Ascending aorta (tissue), 2 donors: ENCODE measurements around the gene ASTN1. TPM values are rescaled to one million over a fixed set of nuclear protein-coding genes. Genes with fewer than 3 reads are reported as not detected.

Source experiments
- DNase-seq, 2 donors: peaks; one replicate each; pipeline ENCODE4 v3.0.0-alpha.2; 2019; ENCODE audit warnings: low spot score in 2 of 2
- H3K27ac ChIP-seq, 2 donors: fragments of 200-600 bp; sonication (generic); one replicate each; pipeline ENCODE4 v1.5.1; 2016 to 2017; ENCODE audit warnings: mild to moderate bottlenecking in 1 of 2
- H3K27me3 ChIP-seq: fragments of 200-600 bp; sonication (generic); one replicate; pipeline ENCODE4 v1.5.1; 2017
- H3K36me3 ChIP-seq, 2 donors: fragments of 200-600 bp; sonication (generic); one replicate each; pipeline ENCODE4 v1.5.1; 2016
- H3K4me1 ChIP-seq, 2 donors: fragments of 200-600 bp; sonication (generic); one replicate each; pipeline ENCODE4 v1.5.1; 2016 to 2017; ENCODE audit warnings: mild to moderate bottlenecking in 1 of 2
- H3K4me3 ChIP-seq, 2 donors: fragments of 200-600 bp; sonication (generic); one replicate each; pipeline ENCODE4 v1.5.1; 2016 to 2017; ENCODE audit warnings: mild to moderate bottlenecking in 1 of 2
- H3K9me3 ChIP-seq, 2 donors: fragments of 200-600 bp; sonication (generic); one replicate each; pipeline ENCODE4 v1.5.1; 2016
- intact Hi-C: fragments of 100-400 bp; cut with DNase I; formaldehyde crosslinking; loops from one replicate; pipeline ENCODE4 v1.15.1; 2023
- total RNA-seq: library from RNA; depleted of rRNA; stranded (reverse); fragments of >200 nt; gene quantifications from one replicate; pipeline ENCODE4 v1.1.0, GENCODE V29; 2016
- TF ChIP-seq, protein P1 (sequence below), 3 experiments: fragments of 200-600 bp in 2 of 3; fragments of 450-650 bp in 1 of 3; sonication (generic) in 2 of 3; IDR thresholded peaks; one replicate each; pipeline ENCODE4 v1.5.1; 2016 to 2019; ENCODE audit warnings: antibody characterized with exemption in 3 of 3, mild to moderate bottlenecking in 1 of 3, moderate library complexity in 1 of 3

Gene ASTN1
- total RNA-seq, 1 donor from 2014 or later: 0.32 TPM

DNA sequence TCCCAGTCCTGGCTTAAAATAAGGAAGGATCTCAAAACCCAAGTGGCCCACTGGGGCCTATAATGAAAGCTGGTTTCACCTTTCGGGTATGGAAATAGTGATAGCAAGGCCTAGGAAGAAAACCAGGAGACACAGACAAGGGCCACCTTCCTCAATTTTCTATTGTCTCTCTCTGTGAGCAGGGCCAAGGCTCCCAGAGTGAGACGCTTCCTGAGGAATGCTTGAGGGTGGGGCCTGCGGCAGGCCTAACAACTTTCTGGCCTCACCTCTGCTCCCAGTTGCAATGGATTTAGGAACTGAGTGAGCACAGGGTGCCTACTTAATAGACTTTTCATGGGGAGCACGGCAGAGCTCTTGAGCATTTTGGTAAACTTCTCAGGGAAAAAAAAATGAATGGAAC is 300.9 kb downstream of the ASTN1 start:
- no peaks in the 10 kb centered on the region for H3K27me3 ChIP-seq
- no peaks in the 10 kb centered on the region for H3K4me1 ChIP-seq
- H3K4me3 ChIP-seq: no peak overlapping the region
- H3K9me3 ChIP-seq: no peaks in the 10 kb centered on the region
- H3K27ac ChIP-seq: no peak overlapping the region
- TF ChIP-seq, protein P1, sequence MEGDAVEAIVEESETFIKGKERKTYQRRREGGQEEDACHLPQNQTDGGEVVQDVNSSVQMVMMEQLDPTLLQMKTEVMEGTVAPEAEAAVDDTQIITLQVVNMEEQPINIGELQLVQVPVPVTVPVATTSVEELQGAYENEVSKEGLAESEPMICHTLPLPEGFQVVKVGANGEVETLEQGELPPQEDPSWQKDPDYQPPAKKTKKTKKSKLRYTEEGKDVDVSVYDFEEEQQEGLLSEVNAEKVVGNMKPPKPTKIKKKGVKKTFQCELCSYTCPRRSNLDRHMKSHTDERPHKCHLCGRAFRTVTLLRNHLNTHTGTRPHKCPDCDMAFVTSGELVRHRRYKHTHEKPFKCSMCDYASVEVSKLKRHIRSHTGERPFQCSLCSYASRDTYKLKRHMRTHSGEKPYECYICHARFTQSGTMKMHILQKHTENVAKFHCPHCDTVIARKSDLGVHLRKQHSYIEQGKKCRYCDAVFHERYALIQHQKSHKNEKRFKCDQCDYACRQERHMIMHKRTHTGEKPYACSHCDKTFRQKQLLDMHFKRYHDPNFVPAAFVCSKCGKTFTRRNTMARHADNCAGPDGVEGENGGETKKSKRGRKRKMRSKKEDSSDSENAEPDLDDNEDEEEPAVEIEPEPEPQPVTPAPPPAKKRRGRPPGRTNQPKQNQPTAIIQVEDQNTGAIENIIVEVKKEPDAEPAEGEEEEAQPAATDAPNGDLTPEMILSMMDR (IDR thresholded peaks at IDR 0.05): no peak
- H3K36me3 ChIP-seq: no peaks in the 10 kb centered on the region
- no peak for DNase-seq
- intact Hi-C loops: no loop called here

DNA sequence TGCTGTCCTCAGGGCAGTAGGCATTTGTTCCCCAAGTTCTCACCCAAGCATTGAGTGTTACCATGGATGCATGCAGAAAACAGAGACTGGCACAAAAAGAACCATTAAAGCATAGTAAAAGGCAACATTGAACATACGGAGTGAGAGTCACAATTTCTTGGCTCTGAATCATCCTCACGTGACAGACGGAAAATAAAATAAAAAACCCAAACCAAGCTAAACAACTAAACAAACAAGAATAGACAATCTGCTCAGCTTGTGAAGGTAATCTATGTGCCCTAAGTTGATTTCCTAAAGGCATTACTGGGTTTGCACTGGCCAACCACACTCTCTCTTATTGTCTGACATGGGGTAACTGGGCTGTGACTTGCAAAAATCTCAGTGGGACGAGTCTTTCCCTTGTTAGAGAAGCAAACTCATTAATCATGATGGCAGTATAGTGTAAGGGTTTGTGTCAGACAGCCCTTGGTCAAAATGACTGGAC is 306.0 kb downstream of the ASTN1 start:
- Histone ChIP-seq H3K9me3 (no peaks in the 10 kb centered on the region), H3K4me1 (no peaks in the 10 kb centered on the region), H3K27ac (no peak overlapping the region), H3K4me3 (no peak overlapping the region), H3K27me3 (no peaks in the 10 kb centered on the region), H3K36me3 (no peaks in the 10 kb centered on the region)
- intact Hi-C loops: no loop called here
- DNase-seq: no peak
- TF ChIP-seq, protein P1 (IDR thresholded peaks at IDR 0.05): no peak

- H3K27ac ChIP-seq: no peak overlapping the region
These were observed 306.9 kb downstream of the ASTN1 start for GRCh38 chr1:176857632-176858031.

GRCh38 chr1:176854758-176855745 is 309.5 kb downstream of the ASTN1 start:
- Histone ChIP-seq H3K36me3 (no peaks in the 10 kb centered on the region), H3K27ac (no peak overlapping the region), H3K4me1 (no peaks in the 10 kb centered on the region), H3K4me3 (no peak overlapping the region), H3K27me3 (no peaks in the 10 kb centered on the region), H3K9me3 (no peaks in the 10 kb centered on the region)
- no peak for DNase-seq
- TF ChIP-seq, protein P1 (IDR thresholded peaks at IDR 0.05): no peak
- intact Hi-C loops: no loop called here

More at GRCh38 chr1:176857632-176858031, 306.9 kb downstream of the ASTN1 start:
- TF ChIP-seq, protein P1 (IDR thresholded peaks at IDR 0.05): no peak
- Histone ChIP-seq H3K27me3 (no peaks in the 10 kb centered on the region), H3K4me3 (no peak overlapping the region), H3K36me3 (no peaks in the 10 kb centered on the region), H3K9me3 (no peaks in the 10 kb centered on the region), H3K4me1 (no peaks in the 10 kb centered on the region)
- no peak for DNase-seq
- intact Hi-C loops: no loop called here

- Histone ChIP-seq H3K27ac (no peak overlapping the region), H3K4me3 (no peak overlapping the region), H3K36me3 (no peaks in the 10 kb centered on the region), H3K27me3 (no peaks in the 10 kb centered on the region), H3K4me1 (no peaks in the 10 kb centered on the region), H3K9me3 (no peaks in the 10 kb centered on the region)
- TF ChIP-seq, protein P1 (IDR thresholded peaks at IDR 0.05): no peak
- DNase-seq: no peak
- intact Hi-C loops: no loop called here
These were observed 310.4 kb downstream of the ASTN1 start for GRCh38 chr1:176854121-176854520.
